ENCODE data around the gene MARCHF6.

DNA sequence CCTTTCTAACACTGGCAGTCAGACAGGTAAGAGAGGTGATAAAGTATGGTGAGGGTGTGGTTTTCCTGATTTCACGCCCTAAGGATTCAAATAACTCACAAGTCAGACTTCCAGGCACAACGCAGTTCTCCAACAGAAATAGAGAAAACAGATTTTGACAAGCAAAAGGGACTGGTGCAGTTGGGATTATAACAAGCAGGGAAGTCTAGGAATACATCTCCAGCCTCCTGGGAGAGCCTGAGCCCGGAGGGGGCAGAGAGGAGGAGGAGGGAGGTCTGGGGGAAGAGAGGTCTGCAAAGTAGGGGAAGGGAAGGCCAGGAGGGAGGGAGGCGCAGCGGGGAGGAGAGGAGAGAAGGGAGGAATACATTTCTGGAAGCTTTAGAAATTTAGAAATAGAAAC lies 47.4 kb upstream of the MARCHF6 start:
- TF ChIP-seq, protein P1, sequence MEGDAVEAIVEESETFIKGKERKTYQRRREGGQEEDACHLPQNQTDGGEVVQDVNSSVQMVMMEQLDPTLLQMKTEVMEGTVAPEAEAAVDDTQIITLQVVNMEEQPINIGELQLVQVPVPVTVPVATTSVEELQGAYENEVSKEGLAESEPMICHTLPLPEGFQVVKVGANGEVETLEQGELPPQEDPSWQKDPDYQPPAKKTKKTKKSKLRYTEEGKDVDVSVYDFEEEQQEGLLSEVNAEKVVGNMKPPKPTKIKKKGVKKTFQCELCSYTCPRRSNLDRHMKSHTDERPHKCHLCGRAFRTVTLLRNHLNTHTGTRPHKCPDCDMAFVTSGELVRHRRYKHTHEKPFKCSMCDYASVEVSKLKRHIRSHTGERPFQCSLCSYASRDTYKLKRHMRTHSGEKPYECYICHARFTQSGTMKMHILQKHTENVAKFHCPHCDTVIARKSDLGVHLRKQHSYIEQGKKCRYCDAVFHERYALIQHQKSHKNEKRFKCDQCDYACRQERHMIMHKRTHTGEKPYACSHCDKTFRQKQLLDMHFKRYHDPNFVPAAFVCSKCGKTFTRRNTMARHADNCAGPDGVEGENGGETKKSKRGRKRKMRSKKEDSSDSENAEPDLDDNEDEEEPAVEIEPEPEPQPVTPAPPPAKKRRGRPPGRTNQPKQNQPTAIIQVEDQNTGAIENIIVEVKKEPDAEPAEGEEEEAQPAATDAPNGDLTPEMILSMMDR (IDR thresholded peaks at IDR 0.05), result no peak
- TF ChIP-seq POLR2A (IDR thresholded peaks at IDR 0.05), result no peak

All from esophagus squamous epithelium (tissue), 4 donors.